NCI-H345 treated with DMSO at 0.1 percent for 48 hours (cell line): ENCODE data around the gene ENC1.

Source experiments
- DNase-seq: peaks from one replicate; lab custom pipeline; 2025; ENCODE audit not compliant: unreplicated experiment; lab: John Stamatoyannopoulos, UW

Gene ENC1

GRCh38 chr5:74659172-74659571 is 18.6 kb upstream of the ENC1 start:
- DNase-seq = no peak

- DNase-seq = no peak
Measured at GRCh38 chr5:74657165-74657564, 16.6 kb upstream of the ENC1 start.

- no peak for DNase-seq
Measured at GRCh38 chr5:74655716-74656115, 15.2 kb upstream of the ENC1 start.

- no peak for DNase-seq
Measured at GRCh38 chr5:74655206-74655605, 14.7 kb upstream of the ENC1 start.

- no peak for DNase-seq
Measured at GRCh38 chr5:74653991-74654390, 13.5 kb upstream of the ENC1 start.

- no peak for DNase-seq
Measured at GRCh38 chr5:74652576-74652975, 12.0 kb upstream of the ENC1 start.

GRCh38 chr5:74651710-74652109 is 11.2 kb upstream of the ENC1 start:
- DNase-seq = no peak

- no peak for DNase-seq
Measured at GRCh38 chr5:74649421-74649973, 9.0 kb upstream of the ENC1 start.

GRCh38 chr5:74648835-74649293 is 8.3 kb upstream of the ENC1 start:
- peak; percentile 80 for DNase-seq

- DNase-seq = peak; percentile 69
Measured at GRCh38 chr5:74647096-74647495, 6.6 kb upstream of the ENC1 start.

GRCh38 chr5:74643111-74643562 is 2.6 kb upstream of the ENC1 start:
- DNase-seq = no peak

- no peak for DNase-seq
Measured at GRCh38 chr5:74642543-74642863, 2.0 kb upstream of the ENC1 start.

- no peak for DNase-seq
Measured at GRCh38 chr5:74641735-74642542, 1.4 kb upstream of the ENC1 start.

- no peak for DNase-seq
Measured at GRCh38 chr5:74640954-74641734, 616 bp upstream of the ENC1 start.

- DNase-seq = no peak
Measured at GRCh38 chr5:74639807-74640449, 600 bp downstream of the ENC1 start.

GRCh38 chr5:74638970-74639806 is 1.3 kb downstream of the ENC1 start:
- no peak for DNase-seq

GRCh38 chr5:74638544-74638969 is 2.0 kb downstream of the ENC1 start:
- no peak for DNase-seq

GRCh38 chr5:74636552-74636951 is 4.0 kb downstream of the ENC1 start:
- DNase-seq = no peak

- DNase-seq = no peak
Measured at GRCh38 chr5:74636149-74636548, 4.4 kb downstream of the ENC1 start.

GRCh38 chr5:74634611-74635286 is 5.8 kb downstream of the ENC1 start:
- no peak for DNase-seq
